Measurements from ENCODE around the gene NRCAM.

- TF ChIP-seq CTCF (IDR thresholded peaks at IDR 0.05) (no peak), POLR2A (IDR thresholded peaks at IDR 0.05) (no peak), POLR2AphosphoS5 (IDR thresholded peaks at IDR 0.05) (no peak)
Observed at GRCh38 chr7:108122181-108122580, 334.1 kb downstream of the NRCAM start.

Data from gastroesophageal sphincter (tissue), 3 donors.